Kidney glomerular epithelial cell (primary cell): ENCODE data around the gene EHD1.

ENCODE experiments used
- DNase-seq: peaks from one replicate; lab custom pipeline; 2025; lab: John Stamatoyannopoulos, UW

Gene EHD1

GRCh38 chr11:64909653-64910343 is 31.4 kb upstream of the EHD1 start:
- DNase-seq = no peak

- no peak for DNase-seq
Observed at GRCh38 chr11:64908766-64909165, 30.3 kb upstream of the EHD1 start.

GRCh38 chr11:64906314-64906635 is 27.9 kb upstream of the EHD1 start:
- no peak for DNase-seq

GRCh38 chr11:64905516-64906313 is 27.3 kb upstream of the EHD1 start:
- DNase-seq = no peak

GRCh38 chr11:64903291-64903833 is 24.9 kb upstream of the EHD1 start:
- no peak for DNase-seq

- DNase-seq = no peak
Observed at GRCh38 chr11:64902102-64902900, 23.9 kb upstream of the EHD1 start.

- DNase-seq = no peak
Observed at GRCh38 chr11:64900774-64901173, 22.4 kb upstream of the EHD1 start.

GRCh38 chr11:64900263-64900678 is 21.9 kb upstream of the EHD1 start:
- peak; percentile 30 for DNase-seq

GRCh38 chr11:64898541-64898940 is 20.1 kb upstream of the EHD1 start:
- no peak for DNase-seq

- DNase-seq = no peak
Observed at GRCh38 chr11:64898076-64898445, 19.6 kb upstream of the EHD1 start.

GRCh38 chr11:64897381-64898075 is 19.1 kb upstream of the EHD1 start:
- no peak for DNase-seq

- DNase-seq = no peak
Observed at GRCh38 chr11:64896448-64897022, 18.1 kb upstream of the EHD1 start.

- no peak for DNase-seq
Observed at GRCh38 chr11:64894812-64895452, 16.5 kb upstream of the EHD1 start.

- DNase-seq = peak; percentile 44
Observed at GRCh38 chr11:64894070-64894811, 15.8 kb upstream of the EHD1 start.

- DNase-seq = no peak
Observed at GRCh38 chr11:64893194-64894069, 15.0 kb upstream of the EHD1 start.

- no peak for DNase-seq
Observed at GRCh38 chr11:64892838-64893193, 14.4 kb upstream of the EHD1 start.

- DNase-seq = no peak
Observed at GRCh38 chr11:64892411-64892831, 14.0 kb upstream of the EHD1 start.

GRCh38 chr11:64891880-64892279 is 13.5 kb upstream of the EHD1 start:
- no peak for DNase-seq

GRCh38 chr11:64891215-64891848 is 12.9 kb upstream of the EHD1 start:
- no peak for DNase-seq
